NT2/D1 (cell line): ENCODE data around the gene TBL1XR1.

Source experiments
- SUZ12 ChIP-seq: IDR thresholded peaks from 2 replicates; pipeline ENCODE4 v1.6.1; 2011; ENCODE audit not compliant: insufficient read length, insufficient read depth; ENCODE audit errors: extremely low read depth
- YY1 ChIP-seq: IDR thresholded peaks from 2 replicates; pipeline ENCODE4 v1.6.1; 2011; ENCODE audit not compliant: insufficient read length, insufficient read depth
- ZNF274 ChIP-seq: IDR thresholded peaks from 2 replicates; pipeline ENCODE4 v1.6.1; 2011; ENCODE audit warnings: mild to moderate bottlenecking, low read depth, low read length

GRCh38 chr3:177169936-177170722 lies 27.2 kb downstream of the TBL1XR1 start:
- TF ChIP-seq YY1 (no peak), ZNF274 (no peak), SUZ12 (no peak)
